Measurements from ENCODE around the gene PI4KB.

PI4KB gene

DNA sequence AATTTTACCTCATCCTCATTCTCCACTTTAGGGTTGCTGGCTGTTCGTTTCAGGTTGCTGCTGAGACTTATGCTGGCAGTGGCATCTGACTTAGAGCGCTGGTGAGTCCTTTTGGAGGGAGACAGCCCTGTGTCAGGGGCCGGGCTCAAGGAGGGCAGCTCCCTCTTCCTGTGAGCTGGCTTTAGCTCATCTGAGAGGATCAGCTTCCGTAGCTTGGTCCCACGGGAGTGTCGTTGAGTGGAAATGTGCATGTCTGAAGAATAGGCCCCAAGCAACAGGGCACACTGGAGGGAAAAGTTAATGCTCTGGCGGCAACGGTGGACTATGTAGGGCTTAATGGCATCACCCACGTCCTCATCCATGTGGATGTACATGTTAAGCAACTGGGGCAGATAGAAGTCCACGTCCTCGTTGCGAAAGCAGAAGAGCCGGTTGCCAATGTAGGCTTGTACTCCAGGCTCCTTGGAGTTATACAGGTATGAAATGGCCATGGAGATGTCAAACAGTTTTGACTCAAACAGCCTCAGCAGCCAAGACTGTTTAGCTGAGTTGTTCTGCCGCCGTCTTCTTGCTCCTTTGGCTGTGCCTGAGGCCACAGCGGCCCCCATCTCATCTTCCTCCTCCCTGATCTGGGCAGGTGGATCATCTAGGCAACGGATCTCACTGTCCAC, 11.5 kb downstream of the PI4KB start:
- intact Hi-C loops (cut with DNase I), result no loop called here
- DNase-seq, result no peak

DNA sequence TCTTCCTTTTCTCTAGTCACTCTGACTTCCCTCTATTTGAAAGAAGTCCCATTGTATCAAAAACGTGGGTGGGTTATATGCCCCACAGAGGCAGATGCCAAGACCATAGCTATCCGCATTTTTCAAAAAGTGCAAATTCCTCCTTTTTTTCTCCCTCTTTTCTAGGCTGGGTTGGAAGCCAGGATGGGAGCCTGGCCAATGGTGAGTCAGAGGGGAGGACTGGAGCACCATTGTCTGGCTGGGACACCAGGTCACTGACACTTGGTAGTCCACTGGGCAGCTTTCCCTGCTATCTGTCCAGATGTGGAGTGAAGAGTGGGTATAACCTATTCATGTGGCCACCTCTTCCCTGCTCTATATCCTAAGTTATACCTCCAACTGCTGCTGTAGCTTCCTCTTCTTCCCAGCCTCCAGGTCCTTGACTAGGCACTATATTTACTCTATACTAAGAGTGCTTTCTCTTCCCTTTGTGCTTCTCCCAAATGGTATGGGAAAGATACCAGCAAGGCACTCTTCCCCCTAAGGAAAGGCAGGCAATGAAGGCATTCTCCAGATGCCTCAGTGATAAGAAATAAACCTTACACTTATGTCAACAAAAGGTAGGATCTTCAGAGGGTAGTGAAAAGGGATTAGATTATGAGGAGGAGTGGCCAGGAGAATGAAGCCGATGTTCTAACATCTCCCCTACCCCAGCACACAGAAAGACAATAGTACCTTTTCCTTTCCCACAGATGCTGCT, 12.9 kb downstream of the PI4KB start:
- peak; percentile 77 to 98 (median 91) for DNase-seq
- intact Hi-C loops (cut with DNase I), result no loop called here

DNA sequence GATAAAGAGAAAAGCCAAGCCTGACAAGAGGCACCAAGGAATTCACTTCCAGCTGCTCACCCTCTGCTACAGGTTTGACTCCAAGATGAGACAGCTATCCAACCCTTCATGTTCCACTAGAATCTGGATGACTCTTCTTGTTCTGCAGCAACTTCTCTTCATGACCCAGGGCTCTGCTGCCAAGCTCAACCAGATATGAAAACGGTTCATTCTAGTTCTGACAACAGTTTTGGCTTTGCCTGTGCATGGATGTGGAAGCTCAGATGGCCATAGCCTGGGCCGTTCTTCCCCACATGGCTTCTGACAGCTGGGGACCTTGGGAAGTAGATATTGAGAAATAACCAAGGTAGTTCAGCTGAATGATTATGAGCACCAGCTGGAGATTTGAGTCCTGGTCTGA, 13.7 kb downstream of the PI4KB start:
- peak in 2 of 42 donors; percentile 41 to 51 for DNase-seq
- intact Hi-C loops (cut with DNase I), result no loop called here

DNA sequence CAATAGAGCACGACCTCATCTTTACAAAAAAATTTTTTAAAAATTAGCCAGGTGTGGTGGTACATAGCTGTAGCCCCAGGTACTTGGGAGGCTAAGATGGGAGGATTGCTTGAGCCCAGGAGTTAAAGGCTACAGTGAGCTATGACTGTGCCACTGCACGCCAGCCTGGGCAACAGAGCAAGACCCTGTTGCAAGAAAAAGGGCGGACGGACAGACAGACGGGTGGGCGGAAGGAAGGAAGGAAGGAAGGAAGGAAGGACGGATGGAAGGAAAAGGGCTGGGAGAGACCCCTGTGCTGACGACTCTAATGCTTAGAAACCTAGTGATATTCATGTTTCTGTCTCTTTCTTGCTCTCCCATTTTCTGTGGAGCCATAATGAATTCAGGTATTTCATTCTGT, 14.4 kb downstream of the PI4KB start:
- intact Hi-C loops (cut with DNase I), result no loop called here

DNA sequence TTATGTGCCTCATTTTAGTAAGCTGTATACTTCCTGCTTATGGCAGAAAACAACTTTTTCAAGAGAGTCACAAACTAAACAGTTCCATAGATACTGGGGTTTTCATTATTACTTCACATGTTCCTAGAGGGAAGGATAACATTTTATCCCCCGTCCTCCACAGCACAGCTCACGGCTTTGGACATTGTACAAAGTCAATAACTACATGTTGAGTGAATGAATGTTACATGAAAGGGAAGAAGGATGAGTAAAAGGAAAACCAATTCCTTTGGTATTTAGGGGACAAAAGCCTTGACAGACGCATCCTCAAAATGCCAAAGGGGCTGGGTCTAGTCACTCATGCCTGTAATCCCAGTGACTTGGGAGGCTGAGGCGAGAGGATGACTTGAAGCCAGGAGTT, 14.8 kb downstream of the PI4KB start:
- DNase-seq, result no peak
- intact Hi-C loops (cut with DNase I), result no loop called here

More for the DNA sequence above, 14.4 kb downstream of the PI4KB start:
- no peak for DNase-seq

DNA sequence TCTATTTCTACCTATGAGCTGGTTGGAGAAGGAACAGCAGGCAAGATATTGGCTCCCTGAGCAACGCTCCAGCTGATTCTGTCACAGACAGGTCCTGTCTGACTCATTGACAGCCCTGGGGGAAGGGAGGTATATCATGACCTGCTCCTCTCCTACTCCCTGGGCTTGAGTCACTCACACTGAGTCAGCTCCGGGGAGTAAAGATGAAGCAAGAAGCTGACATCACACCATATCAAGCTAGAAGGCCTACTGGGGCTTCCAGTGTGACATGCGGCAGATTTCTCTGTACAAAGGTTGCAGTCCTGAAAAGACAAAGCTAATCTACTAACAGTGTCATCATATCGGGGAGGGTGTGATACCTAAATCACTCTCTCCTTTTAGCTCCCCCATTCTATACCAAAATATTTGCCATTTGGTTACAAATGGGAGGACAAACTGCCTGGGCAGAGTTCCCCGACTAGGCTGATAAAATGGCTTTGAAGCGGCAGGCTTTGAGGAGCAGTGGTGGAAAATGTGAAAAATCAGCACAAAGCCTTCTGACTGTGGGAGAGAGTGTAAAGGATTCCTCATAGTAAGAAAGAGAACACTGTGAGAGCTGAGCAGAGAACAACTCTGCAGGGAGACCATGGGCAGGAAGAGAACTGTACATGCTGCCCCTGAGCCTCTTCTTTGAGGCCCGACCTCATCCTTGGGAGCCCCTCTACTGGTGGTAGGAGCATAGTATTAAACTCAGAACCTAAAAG, 15.5 kb downstream of the PI4KB start:
- intact Hi-C loops (cut with DNase I), result no loop called here

DNA sequence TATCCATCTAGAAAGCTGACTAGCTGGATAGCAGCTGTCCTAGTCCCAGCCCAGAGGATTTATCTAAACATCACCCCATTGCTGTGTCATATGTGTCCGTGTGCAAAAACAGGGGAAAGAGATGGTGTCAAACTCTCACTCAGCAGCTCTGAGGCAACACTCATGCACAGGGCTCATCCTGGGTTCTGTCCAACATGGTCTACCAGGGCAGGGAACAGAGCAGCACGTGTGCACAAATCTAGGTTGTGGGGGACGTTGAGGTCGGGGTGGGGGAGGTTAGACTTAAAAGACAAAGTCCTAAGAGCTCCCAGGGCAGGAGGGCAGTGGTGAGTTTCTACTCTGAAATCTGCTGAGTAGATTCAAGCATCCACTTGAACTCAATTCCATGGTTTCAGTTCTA, 16.2 kb downstream of the PI4KB start:
- intact Hi-C loops (cut with DNase I), result no loop called here
- DNase-seq, result no peak

More for the DNA sequence above, 15.5 kb downstream of the PI4KB start:
- DNase-seq, result peak; percentile 34 to 97 (median 80)

DNA sequence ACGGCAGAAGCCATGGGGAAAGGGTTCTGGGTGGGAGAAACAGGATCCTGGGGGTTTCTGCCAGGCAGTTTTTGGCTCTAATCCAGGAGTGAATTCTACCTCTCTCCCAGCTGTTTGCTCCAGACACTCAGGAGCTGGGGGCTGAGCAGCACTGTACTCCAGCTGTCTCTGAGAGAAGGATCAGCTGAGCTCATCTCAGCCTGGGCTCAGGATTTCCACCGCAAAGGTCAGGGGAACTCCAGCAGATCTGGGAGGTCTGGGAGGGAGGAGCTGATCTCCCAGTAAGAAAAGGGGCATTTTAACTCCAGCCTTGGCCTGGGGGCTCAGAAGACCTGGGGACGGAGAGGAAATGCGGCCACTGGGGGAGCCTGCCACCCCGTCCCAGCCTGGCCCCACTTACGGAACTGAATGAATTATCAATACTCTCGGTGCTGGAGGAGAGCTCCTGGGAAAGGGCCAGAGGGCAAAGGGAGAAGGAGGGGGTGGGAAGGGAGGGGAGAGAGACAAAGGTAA, 17.3 kb downstream of the PI4KB start:
- intact Hi-C loops (cut with DNase I), result no loop called here

DNA sequence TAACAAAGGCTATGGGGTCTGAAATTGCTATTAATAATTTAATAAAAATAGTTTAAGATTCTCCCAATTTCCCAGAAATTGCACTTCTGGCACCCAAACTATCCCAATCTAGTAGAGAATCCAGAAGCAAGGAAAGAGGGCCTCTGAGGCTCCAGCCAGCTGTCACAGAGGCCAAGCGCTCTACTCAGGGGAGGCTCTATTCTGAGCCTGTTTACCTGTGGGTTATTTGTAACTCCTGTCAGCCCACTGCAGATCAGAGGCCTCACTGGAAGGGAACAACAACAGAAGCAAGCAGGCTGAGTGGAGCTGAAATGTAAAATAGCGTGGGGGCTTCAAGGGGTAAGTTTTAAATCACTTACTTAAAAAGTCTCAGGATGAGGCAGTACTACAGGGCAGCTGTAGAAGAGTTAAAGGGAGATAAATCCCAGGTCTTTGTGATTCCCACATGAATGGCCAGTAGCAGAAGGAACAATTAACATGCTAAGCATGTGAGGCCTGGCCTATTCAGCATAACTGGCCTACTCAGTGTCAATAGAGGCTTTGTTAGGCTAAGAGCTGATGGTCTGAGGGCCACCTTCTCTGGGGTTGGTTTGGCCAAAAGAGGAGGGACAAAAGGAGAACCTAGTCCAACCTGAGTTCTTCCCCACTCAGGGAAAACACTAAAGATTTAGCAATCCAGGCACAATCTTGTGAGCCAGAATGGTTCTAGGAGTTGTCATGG, 32.3 kb downstream of the PI4KB start:
- DNase-seq, result peak in 30 of 42 donors; percentile 31 to 83 (median 63)
- intact Hi-C loops (cut with DNase I), result loop anchor here (10.0 kb wide), 1 partner anchor 100 kb away; the partner anchor contains the start of gene PSMB4

More for the DNA sequence above, 17.3 kb downstream of the PI4KB start:
- DNase-seq, result no peak

DNA sequence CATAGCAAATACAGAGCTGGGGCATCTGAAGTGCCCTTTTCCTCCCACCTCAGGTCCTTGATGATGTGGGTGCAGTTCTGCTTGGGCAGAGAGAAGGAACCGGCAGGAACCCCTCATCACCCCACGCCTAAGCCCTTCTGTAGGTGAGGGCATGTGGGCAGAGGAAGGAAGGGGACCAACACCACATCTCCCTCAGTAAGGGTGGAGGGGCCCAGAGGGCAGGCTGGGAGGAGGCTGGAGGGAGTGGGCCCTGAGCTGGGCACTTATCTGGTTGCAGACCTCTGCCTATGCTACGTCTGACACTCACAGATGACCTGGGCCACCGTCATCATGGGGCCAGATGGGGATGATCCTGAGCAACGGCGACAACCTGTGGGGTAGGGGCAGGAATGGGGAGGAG, 34.1 kb downstream of the PI4KB start:
- intact Hi-C loops (cut with DNase I), result loop anchor here (10.0 kb wide), 1 partner anchor 102 kb away; the partner anchor contains the start of gene PSMB4
- no peak for DNase-seq

DNA sequence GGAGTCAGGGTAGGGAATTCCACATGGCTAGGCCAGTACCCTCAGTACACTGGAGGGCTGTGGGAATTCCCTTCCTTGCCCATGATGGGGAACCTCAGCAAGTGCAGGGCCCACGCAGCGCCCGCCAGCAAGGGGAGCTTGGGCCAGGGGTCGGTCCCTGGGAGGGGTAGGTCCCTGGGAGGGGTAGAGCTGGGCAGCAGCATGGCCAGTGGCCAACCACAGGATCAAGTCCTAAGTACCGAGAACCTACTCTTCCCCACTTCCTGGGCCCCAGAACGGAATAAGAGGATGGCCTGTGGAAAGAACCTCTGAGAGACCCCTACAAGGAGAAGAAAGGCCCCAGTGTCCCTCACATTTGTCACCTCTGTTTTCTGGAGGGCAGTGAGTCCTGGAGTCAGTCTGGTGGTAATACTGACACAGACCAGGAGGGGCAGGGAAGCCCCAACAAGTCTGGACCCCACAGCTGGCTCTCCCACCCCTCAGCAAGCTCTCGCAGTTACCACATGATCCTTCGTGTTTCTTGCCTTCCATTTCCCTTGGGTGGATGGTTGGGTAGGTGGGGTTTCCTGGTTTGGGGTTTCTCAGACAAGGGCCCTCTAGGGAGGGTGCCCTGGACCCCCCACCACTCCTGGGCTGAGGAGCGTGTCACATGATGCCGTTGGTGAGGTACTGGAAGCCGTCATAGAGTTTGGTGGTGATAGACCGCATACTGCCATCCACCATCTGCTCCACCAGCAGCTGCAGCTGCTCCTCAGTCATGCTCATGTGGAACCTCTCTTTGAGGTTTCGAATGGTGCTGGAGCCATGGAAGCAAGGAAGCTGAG, 34.8 kb downstream of the PI4KB start:
- no peak for DNase-seq
- intact Hi-C loops (cut with DNase I), result loop anchor here (10.0 kb wide), 1 partner anchor 102 kb away; the partner anchor contains the start of gene PSMB4

DNA sequence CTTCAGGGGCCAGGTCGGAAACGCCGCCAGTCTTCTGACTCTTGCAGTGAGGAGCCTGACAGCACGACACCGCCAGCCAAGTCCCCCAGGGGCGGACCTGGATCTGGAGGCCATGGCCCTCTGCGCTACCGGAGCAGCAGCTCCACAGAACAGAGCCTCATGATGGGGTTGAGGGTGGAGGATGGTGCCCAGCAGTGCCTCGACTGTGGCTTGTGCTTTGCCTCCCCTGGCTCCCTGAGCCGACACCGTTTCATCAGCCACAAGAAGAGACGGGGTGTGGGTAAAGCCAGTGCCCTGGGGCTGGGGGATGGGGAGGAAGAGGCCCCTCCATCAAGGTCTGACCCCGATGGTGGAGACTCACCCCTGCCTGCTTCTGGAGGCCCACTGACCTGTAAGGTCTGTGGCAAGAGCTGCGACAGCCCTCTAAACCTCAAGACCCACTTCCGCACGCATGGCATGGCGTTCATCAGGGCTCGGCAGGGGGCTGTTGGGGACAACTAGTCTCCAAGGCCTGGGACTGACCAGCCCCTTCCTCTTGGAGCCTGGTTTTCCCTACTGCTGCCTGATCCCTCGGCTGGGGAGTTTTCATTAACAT, 36.4 kb downstream of the PI4KB start:
- intact Hi-C loops (cut with DNase I), result loop anchor here (10.0 kb wide), 1 partner anchor 104 kb away; the partner anchor contains the start of gene PSMB4
- DNase-seq, result no peak

DNA sequence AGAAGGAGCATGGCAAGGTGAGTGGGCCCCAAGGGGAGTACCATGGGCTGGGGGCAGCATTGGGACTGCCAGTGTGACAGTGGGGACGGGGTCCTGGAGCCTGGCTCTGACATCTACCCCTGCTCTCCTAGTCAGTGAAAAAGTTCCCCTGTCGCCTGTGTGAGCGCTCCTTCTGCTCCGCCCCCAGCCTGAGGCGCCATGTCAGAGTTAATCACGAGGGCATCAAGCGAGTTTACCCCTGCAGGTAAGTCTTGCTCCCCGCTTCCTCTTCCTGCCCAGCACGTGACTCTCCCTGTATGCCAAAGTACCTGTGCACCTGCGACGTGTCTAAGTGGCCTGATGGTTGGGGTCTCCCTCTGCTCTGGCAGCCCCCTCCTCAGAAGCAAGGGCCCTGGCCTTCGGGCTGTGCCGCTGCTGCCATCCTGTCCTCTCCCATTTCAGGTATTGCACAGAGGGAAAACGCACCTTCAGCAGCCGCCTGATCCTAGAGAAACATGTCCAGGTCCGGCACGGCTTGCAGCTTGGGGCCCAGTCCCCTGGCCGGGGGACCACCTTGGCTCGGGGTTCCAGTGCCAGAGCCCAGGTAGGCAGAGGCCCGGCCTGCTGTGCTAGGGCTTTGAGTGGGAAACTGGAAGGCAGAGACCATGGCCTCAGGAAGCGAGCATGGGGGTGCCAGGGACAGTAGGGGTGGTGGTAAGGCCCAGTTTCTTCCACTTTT, 37.1 kb downstream of the PI4KB start:
- no peak for DNase-seq
- intact Hi-C loops (cut with DNase I), result loop anchor here (10.0 kb wide), 1 partner anchor 105 kb away; the partner anchor contains the start of gene PSMB4

DNA sequence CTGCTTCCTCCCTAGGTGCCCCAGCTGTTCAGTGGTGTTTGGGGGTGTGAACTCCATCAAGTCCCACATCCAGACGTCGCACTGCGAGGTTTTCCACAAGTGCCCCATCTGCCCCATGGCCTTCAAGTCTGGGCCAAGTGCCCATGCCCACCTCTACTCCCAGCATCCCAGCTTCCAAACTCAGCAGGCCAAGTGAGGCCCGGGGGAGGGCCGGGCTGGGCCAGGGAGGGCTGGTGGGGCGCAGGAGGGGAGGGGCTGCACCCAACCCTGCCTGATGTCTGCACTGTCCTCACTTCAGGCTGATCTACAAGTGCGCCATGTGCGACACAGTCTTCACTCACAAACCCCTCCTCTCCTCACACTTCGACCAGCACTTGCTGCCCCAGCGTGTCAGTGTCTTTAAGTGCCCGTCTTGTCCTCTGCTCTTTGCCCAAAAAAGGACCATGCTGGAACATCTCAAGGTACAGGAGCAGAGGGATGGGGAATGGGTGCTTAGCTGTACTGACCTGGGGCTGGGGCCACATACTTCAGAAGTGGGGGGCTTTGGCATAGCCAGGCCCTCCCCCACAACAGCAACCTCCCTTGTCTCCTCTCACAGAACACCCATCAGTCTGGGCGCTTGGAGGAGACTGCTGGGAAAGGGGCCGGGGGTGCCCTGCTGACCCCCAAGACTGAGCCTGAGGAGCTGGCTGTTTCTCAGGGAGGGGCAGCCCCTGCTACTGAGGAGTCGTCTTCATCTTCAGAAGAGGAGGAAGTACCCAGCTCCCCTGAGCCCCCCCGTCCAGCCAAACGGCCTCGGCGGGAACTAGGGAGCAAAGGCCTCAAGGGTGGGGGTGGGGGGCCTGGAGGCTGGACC, 37.9 kb downstream of the PI4KB start:
- DNase-seq, result no peak
- intact Hi-C loops (cut with DNase I), result no loop called here

DNA sequence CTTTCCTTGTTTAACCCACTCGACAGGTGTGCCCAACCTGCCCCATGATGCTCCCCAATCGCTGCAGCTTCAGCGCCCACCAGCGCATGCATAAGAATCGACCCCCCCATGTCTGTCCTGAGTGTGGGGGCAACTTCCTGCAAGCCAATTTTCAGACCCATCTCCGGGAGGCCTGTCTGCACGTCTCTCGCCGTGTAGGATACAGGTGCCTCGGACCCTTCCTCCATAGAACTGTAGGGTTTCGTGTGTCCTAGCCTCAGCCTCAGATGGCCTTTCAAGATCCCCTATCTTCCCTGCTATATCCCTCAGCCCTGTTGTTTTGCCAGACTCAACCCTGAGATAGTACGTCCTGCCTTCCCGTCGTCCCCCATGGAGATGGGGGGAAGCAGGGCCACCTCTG, 38.7 kb downstream of the PI4KB start:
- intact Hi-C loops (cut with DNase I), result no loop called here
- DNase-seq, result no peak
